Nephron (organoid): ENCODE results near the gene VTI1A.

Experiments used
- H3K27ac Mint-ChIP-seq, 3 experiments: 2 replicates each; pipeline ENCODE4 v1.8.0; 2020; ENCODE audit warnings: mixed read lengths in 3 of 3, mild to moderate bottlenecking in 2 of 3, moderate library complexity in 1 of 3
- H3K27me3 Mint-ChIP-seq: 2 replicates; pipeline ENCODE4 v1.8.0; 2021; ENCODE audit warnings: low read depth, mild to moderate bottlenecking, moderate library complexity, mixed read lengths
- H3K36me3 Mint-ChIP-seq: 2 replicates; pipeline ENCODE4 v1.8.0; 2020; ENCODE audit warnings: low read depth, mixed read lengths
- H3K4me1 Mint-ChIP-seq: 2 replicates; pipeline ENCODE4 v1.8.0; 2020; ENCODE audit warnings: mixed read lengths
- H3K4me3 Mint-ChIP-seq, 3 experiments: 2 replicates each; pipeline ENCODE4 v1.8.0; 2020; ENCODE audit warnings: mild to moderate bottlenecking in 3 of 3, mixed read lengths in 3 of 3, moderate library complexity in 2 of 3
- H3K9me3 Mint-ChIP-seq: 2 replicates; pipeline ENCODE4 v1.8.0; 2020; ENCODE audit warnings: mixed read lengths
- CTCF ChIP-seq, 3 experiments: fragments of 200-600 bp; sonication (generic); IDR thresholded peaks; one replicate each; pipeline ENCODE4 v1.5.0; 2021; ENCODE audit warnings: antibody characterized with exemption in 3 of 3; ENCODE audit not compliant: unreplicated experiment in 3 of 3

The VTI1A gene

GRCh38 chr10:112442063-112442462 lies 5.0 kb upstream of the VTI1A start:
- H3K36me3 Mint-ChIP-seq = peaks cover 32% of the 10 kb centered on the region
- no peaks in the 10 kb centered on the region for H3K9me3 Mint-ChIP-seq
- no peak overlapping the region for H3K27ac Mint-ChIP-seq
- H3K4me1 Mint-ChIP-seq = peaks cover 4% of the 10 kb centered on the region
- no peak for TF ChIP-seq CTCF (IDR thresholded peaks at IDR 0.05; ENCODE audit: unreplicated experiment in 3 of 3)
- no peaks in the 10 kb centered on the region for H3K27me3 Mint-ChIP-seq
- H3K4me3 Mint-ChIP-seq = no peak overlapping the region

DNA sequence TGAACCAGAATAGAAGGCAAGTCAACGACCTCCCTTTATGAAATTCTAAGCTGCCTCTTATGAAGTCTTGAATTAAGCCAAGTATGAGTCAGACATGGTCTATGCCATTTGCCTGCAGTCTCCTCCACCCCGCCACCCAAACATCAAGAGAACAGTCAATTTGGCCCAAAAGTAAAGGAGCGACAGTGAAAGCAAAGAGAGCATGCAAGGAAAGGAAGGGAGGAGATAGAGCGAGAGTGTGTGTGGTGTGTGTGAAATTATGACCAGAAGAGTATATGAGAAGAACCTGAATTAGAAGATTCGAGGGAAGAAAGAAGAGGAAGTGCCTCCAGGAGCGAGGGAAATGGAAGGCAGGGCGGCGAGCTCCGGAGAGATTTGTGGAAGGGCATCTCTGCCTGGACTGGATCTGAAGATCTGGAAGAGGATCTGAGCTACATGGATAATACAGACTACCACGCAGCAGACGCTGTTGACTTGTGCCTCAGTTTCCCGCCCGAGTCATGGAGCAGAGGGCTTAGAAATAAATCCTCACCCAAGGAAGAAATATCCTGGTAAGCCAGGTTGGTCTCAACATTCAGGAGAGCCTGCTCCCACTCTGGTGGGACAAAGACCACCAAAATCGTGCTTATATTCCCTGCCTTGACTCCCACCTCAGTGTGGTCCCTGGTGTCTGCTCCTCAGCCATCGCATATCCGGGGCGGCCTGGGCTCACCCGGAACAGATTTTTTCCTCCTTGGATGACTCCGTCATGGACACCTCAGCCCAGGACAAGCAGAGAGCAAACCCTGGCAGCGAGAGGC lies 760 bp upstream of the VTI1A start:
- Mint-ChIP-seq H3K4me1 (peaks cover 13% of the 10 kb centered on the region), H3K4me3 (peak overlapping the region; percentile 91 to 93 (median 93)), H3K27me3 (no peaks in the 10 kb centered on the region), H3K27ac (peak overlapping the region; percentile 74 to 91 (median 91)), H3K9me3 (no peaks in the 10 kb centered on the region), H3K36me3 (peaks cover 24% of the 10 kb centered on the region)
- TF ChIP-seq CTCF (IDR thresholded peaks at IDR 0.05; ENCODE audit: unreplicated experiment in 3 of 3) = peak in 1 of 3 experiments; percentile 6

GRCh38 chr10:112447620-112447928 lies 559 bp downstream of the VTI1A start:
- H3K9me3 Mint-ChIP-seq = no peaks in the 10 kb centered on the region
- peaks cover 13% of the 10 kb centered on the region for H3K4me1 Mint-ChIP-seq
- no peak for TF ChIP-seq CTCF (IDR thresholded peaks at IDR 0.05; ENCODE audit: unreplicated experiment in 3 of 3)
- peak overlapping the region; percentile 91 to 93 (median 93) for H3K4me3 Mint-ChIP-seq
- H3K27me3 Mint-ChIP-seq = no peaks in the 10 kb centered on the region
- peak overlapping the region; percentile 74 to 91 (median 91) for H3K27ac Mint-ChIP-seq
- H3K36me3 Mint-ChIP-seq = peaks cover 17% of the 10 kb centered on the region

DNA sequence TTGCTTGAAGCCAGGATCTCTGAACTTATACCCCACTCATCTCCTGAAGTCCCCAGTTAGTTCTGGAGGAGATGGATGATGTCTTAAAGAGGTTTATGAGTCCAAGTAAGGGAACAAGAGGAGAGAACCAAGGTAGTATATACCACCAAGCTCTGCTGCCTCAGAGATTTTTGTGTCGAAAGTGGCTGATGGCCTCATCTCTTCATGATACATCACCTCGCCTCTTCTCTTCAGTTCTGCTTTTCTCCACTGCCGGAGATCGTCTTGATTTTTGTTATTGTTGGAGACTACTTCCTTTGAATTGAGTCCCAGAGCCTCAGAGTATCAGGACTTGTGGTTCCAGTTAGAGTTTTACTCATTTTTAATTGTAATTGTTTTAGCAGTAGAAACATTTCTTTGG lies 1.9 kb downstream of the VTI1A start:
- H3K4me3 Mint-ChIP-seq = peak overlapping the region; percentile 91 to 93 (median 93)
- TF ChIP-seq CTCF (IDR thresholded peaks at IDR 0.05; ENCODE audit: unreplicated experiment in 3 of 3) = no peak
- H3K9me3 Mint-ChIP-seq = peaks cover 2% of the 10 kb centered on the region
- H3K27me3 Mint-ChIP-seq = no peaks in the 10 kb centered on the region
- H3K27ac Mint-ChIP-seq = peak overlapping the region; percentile 35 to 91 (median 46)
- peaks cover 13% of the 10 kb centered on the region for H3K4me1 Mint-ChIP-seq
- H3K36me3 Mint-ChIP-seq = peaks cover 24% of the 10 kb centered on the region

- no peaks in the 10 kb centered on the region for H3K4me1 Mint-ChIP-seq
Observed at GRCh38 chr10:112454910-112455779, 8.1 kb downstream of the VTI1A start.

More at GRCh38 chr10:112454910-112455779, 8.1 kb downstream of the VTI1A start:
- peaks cover 26% of the 10 kb centered on the region for H3K36me3 Mint-ChIP-seq
- peak overlapping the region in 1 of 3 experiments; percentile 62 for H3K27ac Mint-ChIP-seq
- no peak overlapping the region for H3K4me3 Mint-ChIP-seq
- no peaks in the 10 kb centered on the region for H3K27me3 Mint-ChIP-seq
- TF ChIP-seq CTCF (IDR thresholded peaks at IDR 0.05; ENCODE audit: unreplicated experiment in 3 of 3) = no peak
- H3K9me3 Mint-ChIP-seq = peaks cover 5% of the 10 kb centered on the region
